IPS DF 4.7 (cell line): Measurements from ENCODE around the gene FGD3.

Experiments used
- DNase-seq: peaks from one replicate; pipeline ENCODE4 v3.0.0-alpha.2; 2013; ENCODE audit warnings: low spot score; ENCODE audit errors: extremely low read depth

FGD3 gene

GRCh38 chr9:92954886-92955285 is 7.6 kb downstream of the FGD3 start:
- no peak for DNase-seq

- no peak for DNase-seq
These were observed 13.4 kb downstream of the FGD3 start for GRCh38 chr9:92960561-92961290.

- DNase-seq: no peak
These were observed 14.4 kb downstream of the FGD3 start for GRCh38 chr9:92961627-92962302.

GRCh38 chr9:92962303-92962649 is 15.0 kb downstream of the FGD3 start:
- no peak for DNase-seq

- DNase-seq: no peak
These were observed 15.5 kb downstream of the FGD3 start for GRCh38 chr9:92962846-92963245.

- DNase-seq: no peak
These were observed 16.7 kb downstream of the FGD3 start for GRCh38 chr9:92963831-92964606.

GRCh38 chr9:92964607-92965060 is 17.3 kb downstream of the FGD3 start:
- no peak for DNase-seq

- DNase-seq: no peak
These were observed 17.9 kb downstream of the FGD3 start for GRCh38 chr9:92965061-92965758.

- no peak for DNase-seq
These were observed 18.6 kb downstream of the FGD3 start for GRCh38 chr9:92965759-92966517.

GRCh38 chr9:92966518-92966800 is 19.1 kb downstream of the FGD3 start:
- DNase-seq: no peak

- DNase-seq: no peak
These were observed 20.8 kb downstream of the FGD3 start for GRCh38 chr9:92968081-92968480.

- DNase-seq: no peak
These were observed 22.5 kb downstream of the FGD3 start for GRCh38 chr9:92969516-92970466.

- peak; percentile 93 for DNase-seq
These were observed 23.2 kb downstream of the FGD3 start for GRCh38 chr9:92970467-92970923.

- DNase-seq: no peak
These were observed 23.8 kb downstream of the FGD3 start for GRCh38 chr9:92971121-92971520.

GRCh38 chr9:92971776-92972175 is 24.5 kb downstream of the FGD3 start:
- DNase-seq: no peak

GRCh38 chr9:92973700-92974099 is 26.4 kb downstream of the FGD3 start:
- DNase-seq: no peak

- DNase-seq: no peak
These were observed 26.9 kb downstream of the FGD3 start for GRCh38 chr9:92974161-92974661.

GRCh38 chr9:92974761-92975755 is 27.7 kb downstream of the FGD3 start:
- DNase-seq: no peak
